PC-9 (cell line): ENCODE results near the gene RAB22A. TPM values are rescaled to one million over a fixed set of nuclear protein-coding genes. Genes with fewer than 3 reads are reported as not detected.

ENCODE experiments used
- BruUV-seq: library from RNA; stranded (reverse); fragments of 400-500 nt; replicated peaks from 2 replicates; lab custom pipeline; 2021; lab: Mats Ljungman, UMichigan
- CTCF ChIA-PET: fragments of 300-600 bp; sonication (Branson Sonifier 250); formaldehyde crosslinking; loops from one replicate; lab custom pipeline; 2022; ENCODE audit warnings: antibody characterized with exemption; lab: Charles Lee
- POLR2A ChIA-PET: fragments of 300-600 bp; sonication (Branson Sonifier 250); formaldehyde crosslinking; loops from one replicate; lab custom pipeline; 2022; ENCODE audit warnings: antibody characterized with exemption; ENCODE audit not compliant: unreplicated experiment; lab: Charles Lee
- DNase-seq, 2 experiments: peaks; one replicate each; pipeline versions ENCODE4 v3.0.0 to v3.0.0-alpha.2; 2015 to 2022; ENCODE audit warnings: mixed read lengths in 1 of 2
- H2AFZ ChIP-seq: fragments of 200-600 bp; sonication (generic); 2 replicates; pipeline ENCODE4 v1.8.1; 2017; ENCODE audit warnings: antibody characterized with exemption
- H3F3A ChIP-seq: fragments of 200-600 bp; sonication (generic); 2 replicates; pipeline ENCODE4 v1.8.1; 2017; ENCODE audit warnings: antibody characterized with exemption, mild to moderate bottlenecking, low read depth; ENCODE audit not compliant: insufficient read depth
- H3K27ac ChIP-seq: fragments of 200-600 bp; sonication (generic); 2 replicates; pipeline ENCODE4 v1.6.1; 2016; ENCODE audit warnings: mixed run types
- H3K27me3 ChIP-seq: fragments of 200-600 bp; sonication (generic); 2 replicates; pipeline ENCODE4 v1.6.1; 2016; ENCODE audit warnings: low read depth, mixed run types; ENCODE audit not compliant: insufficient read depth
- H3K36me3 ChIP-seq: fragments of 200-600 bp; sonication (generic); 2 replicates; pipeline ENCODE4 v1.6.1; 2016; ENCODE audit warnings: low read depth, mixed run types
- H3K4me1 ChIP-seq: fragments of 200-600 bp; sonication (generic); replicated peaks from 2 replicates; pipeline ENCODE4 v1.6.1; 2016; ENCODE audit warnings: mixed run types; ENCODE audit not compliant: insufficient read depth
- H3K4me2 ChIP-seq: fragments of 200-600 bp; sonication (generic); 2 replicates; pipeline ENCODE4 v1.6.1; 2017; ENCODE audit warnings: mixed run types
- H3K4me3 ChIP-seq: fragments of 200-600 bp; sonication (generic); 2 replicates; pipeline ENCODE4 v1.6.1; 2016; ENCODE audit warnings: mixed run types
- H3K79me2 ChIP-seq: fragments of 200-600 bp; sonication (generic); 2 replicates; pipeline ENCODE4 v1.6.1; 2017; ENCODE audit warnings: low read depth, mixed run types
- H3K9me2 ChIP-seq: fragments of 200-600 bp; sonication (generic); 2 replicates; pipeline ENCODE4 v1.8.1; 2017; ENCODE audit warnings: mild to moderate bottlenecking; ENCODE audit not compliant: insufficient read depth
- H3K9me3 ChIP-seq: fragments of 200-600 bp; sonication (generic); 2 replicates; pipeline ENCODE4 v1.8.1; 2016; ENCODE audit warnings: low read depth; ENCODE audit not compliant: insufficient read depth
- H4K20me1 ChIP-seq: fragments of 200-600 bp; sonication (generic); 2 replicates; pipeline ENCODE4 v1.8.1; 2017; ENCODE audit not compliant: insufficient read depth
- EZH2 ChIP-seq: fragments of 200-600 bp; sonication (generic); IDR thresholded peaks from 2 replicates; pipeline ENCODE4 v1.8.0; 2017; ENCODE audit warnings: antibody characterized with exemption, low read depth
- intact Hi-C: fragments of 100-400 bp; cut with micrococcal nuclease; formaldehyde crosslinking; loops from one replicate; pipeline ENCODE4 v1.10.0; 2022; ENCODE audit not compliant: unreplicated experiment
- total RNA-seq: library from RNA; stranded (reverse); gene quantifications from 2 replicates; pipeline ENCODE4 v1.2.3, GENCODE V29; 2021
- TF ChIP-seq, protein P1 (sequence below): fragments of 200-600 bp; sonication (generic); conservative IDR thresholded peaks from 2 replicates; pipeline ENCODE4 v1.6.1; 2017; ENCODE audit warnings: mixed run types, antibody characterized with exemption, mild to moderate bottlenecking, moderate library complexity

The RAB22A gene
- total RNA-seq, 1 experiment from 2014 or later, result 28.9 TPM

DNA sequence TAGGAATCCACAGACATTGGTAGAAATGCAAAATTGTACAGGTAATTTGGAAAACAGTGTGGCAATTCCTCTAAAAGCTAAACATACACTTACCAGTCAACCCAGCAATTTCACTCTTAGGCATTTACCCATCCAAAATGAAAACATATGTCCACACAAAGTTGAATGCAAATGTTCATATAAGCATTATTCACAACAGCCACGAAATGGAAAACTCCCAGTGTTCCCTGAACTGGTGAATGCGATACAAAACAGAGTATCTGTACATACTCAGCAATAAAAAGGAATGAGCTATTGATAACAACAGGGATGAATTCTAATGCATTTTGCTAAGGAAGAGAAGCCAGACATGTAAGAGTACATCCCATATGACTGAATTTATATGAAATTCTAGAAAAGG, 32.4 kb upstream of the RAB22A start:
- H3K9me2 ChIP-seq, result no peaks in the 10 kb centered on the region
- 0 out of 2 replicates have a peak, but pooled peaks cover 5% of the 10 kb centered on the region for H3K79me2 ChIP-seq
- H3F3A ChIP-seq, result no peaks in the 10 kb centered on the region
- no peaks in the 10 kb centered on the region for H4K20me1 ChIP-seq
- ChIA-PET CTCF (no interaction called here), POLR2A (no interaction called here)
- no peaks in the 10 kb centered on the region for H3K27me3 ChIP-seq
- H3K4me1 ChIP-seq, result no peaks in the 10 kb centered on the region
- intact Hi-C loops, result no loop called here
- DNase-seq, result no peak
- no peak overlapping the region for H2AFZ ChIP-seq
- no peak overlapping the region for H3K27ac ChIP-seq
- H3K4me2 ChIP-seq, result no peak overlapping the region
- no TSS peak for BruUV-seq
- TF ChIP-seq, protein P1, sequence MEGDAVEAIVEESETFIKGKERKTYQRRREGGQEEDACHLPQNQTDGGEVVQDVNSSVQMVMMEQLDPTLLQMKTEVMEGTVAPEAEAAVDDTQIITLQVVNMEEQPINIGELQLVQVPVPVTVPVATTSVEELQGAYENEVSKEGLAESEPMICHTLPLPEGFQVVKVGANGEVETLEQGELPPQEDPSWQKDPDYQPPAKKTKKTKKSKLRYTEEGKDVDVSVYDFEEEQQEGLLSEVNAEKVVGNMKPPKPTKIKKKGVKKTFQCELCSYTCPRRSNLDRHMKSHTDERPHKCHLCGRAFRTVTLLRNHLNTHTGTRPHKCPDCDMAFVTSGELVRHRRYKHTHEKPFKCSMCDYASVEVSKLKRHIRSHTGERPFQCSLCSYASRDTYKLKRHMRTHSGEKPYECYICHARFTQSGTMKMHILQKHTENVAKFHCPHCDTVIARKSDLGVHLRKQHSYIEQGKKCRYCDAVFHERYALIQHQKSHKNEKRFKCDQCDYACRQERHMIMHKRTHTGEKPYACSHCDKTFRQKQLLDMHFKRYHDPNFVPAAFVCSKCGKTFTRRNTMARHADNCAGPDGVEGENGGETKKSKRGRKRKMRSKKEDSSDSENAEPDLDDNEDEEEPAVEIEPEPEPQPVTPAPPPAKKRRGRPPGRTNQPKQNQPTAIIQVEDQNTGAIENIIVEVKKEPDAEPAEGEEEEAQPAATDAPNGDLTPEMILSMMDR, result no peak
- TF ChIP-seq EZH2, result no peak
- H3K9me3 ChIP-seq, result peaks cover 9% of the 10 kb centered on the region; the same call in 1 of the 2 replicates
- H3K4me3 ChIP-seq, result no peak overlapping the region
- H3K36me3 ChIP-seq, result no peaks in the 10 kb centered on the region

DNA sequence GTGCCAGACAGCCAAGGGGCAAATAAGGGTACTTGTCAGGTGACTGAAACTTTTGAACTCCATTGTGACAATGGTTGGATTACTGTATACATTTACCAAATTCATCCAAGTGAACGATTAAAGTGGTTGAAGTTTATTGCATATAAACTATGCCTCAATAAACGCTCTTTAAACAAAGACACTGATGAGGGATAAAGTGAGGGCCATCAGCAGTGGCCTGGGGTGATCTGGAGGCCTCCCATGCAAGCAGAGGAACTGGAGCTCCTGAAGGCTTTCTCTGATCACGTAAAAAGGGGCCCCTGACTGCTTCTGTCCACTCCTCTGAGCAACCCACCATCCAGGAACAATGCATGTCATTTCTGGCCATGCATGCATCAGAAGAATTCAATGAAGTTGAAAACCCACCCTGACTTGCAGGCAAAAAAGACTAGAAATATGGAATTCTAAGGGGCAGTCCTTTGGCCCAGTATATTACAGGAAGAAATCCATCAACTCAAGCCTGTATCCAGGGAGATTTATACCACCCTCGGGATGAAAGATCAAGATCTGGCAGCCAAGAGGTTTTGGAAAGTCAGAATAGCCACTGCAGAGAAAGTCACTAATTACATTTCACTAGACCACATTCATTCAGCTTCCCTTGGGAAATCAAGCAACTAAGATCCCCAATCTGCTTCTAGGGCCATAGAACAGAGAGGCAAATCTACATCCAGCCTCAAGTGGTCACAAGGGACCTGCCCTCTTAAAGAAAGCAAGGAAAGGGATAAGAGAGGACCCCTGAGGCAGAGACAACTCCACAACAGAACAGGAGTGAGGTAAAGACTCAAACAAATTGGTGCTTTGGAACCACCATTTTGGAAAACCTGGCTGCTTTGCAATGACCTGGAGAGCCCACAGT, 31.7 kb upstream of the RAB22A start:
- H3K9me2 ChIP-seq, result no peaks in the 10 kb centered on the region
- H3K27me3 ChIP-seq, result no peaks in the 10 kb centered on the region
- intact Hi-C loops, result no loop called here
- peaks cover 9% of the 10 kb centered on the region; the same call in 1 of the 2 replicates for H3K9me3 ChIP-seq
- CTCF ChIA-PET, result interaction anchor here (0.5 kb wide), 2 partner anchors 11 to 43 kb away, joined by 3 to 4 read pairs; no protein-coding TSS in a partner anchor
- no peaks in the 10 kb centered on the region for H3K36me3 ChIP-seq
- H3K27ac ChIP-seq, result no peak overlapping the region
- H3K4me3 ChIP-seq, result no peak overlapping the region
- H3K79me2 ChIP-seq, result 0 out of 2 replicates have a peak, but pooled peaks cover 5% of the 10 kb centered on the region
- no TSS peak for BruUV-seq
- no peak overlapping the region for H2AFZ ChIP-seq
- H4K20me1 ChIP-seq, result no peaks in the 10 kb centered on the region
- no peaks in the 10 kb centered on the region for H3K4me1 ChIP-seq
- H3F3A ChIP-seq, result no peaks in the 10 kb centered on the region
- no peak overlapping the region for H3K4me2 ChIP-seq
- DNase-seq, result no peak
- TF ChIP-seq, protein P1, result no peak
- no peak for TF ChIP-seq EZH2
- POLR2A ChIA-PET, result no interaction called here

DNA sequence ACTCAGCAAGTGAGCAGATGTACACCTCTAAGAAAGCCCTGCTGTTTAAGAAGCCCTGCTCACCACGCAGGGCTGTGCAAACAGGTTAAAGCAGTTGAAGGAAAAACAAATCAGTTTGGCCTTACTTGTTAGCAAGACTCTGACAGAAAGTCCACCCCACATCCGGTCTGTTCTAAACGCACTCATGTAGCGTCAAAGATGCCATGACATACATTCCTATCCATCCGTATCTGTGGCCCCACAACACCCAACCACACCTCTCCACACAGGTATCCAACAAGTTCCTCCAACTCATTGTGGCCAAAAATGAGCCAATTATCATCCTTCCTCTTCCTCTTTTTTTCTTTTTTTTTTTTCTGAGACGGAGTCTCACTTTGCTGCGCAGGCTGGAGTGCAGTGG, 22.8 kb upstream of the RAB22A start:
- no peaks in the 10 kb centered on the region for H3K36me3 ChIP-seq
- H2AFZ ChIP-seq, result no peak overlapping the region
- ChIA-PET POLR2A (no interaction called here), CTCF (no interaction called here)
- no peaks in the 10 kb centered on the region for H3K4me1 ChIP-seq
- no peaks in the 10 kb centered on the region for H3F3A ChIP-seq
- no peak overlapping the region for H3K4me3 ChIP-seq
- DNase-seq, result no peak
- no peak for TF ChIP-seq EZH2
- TF ChIP-seq, protein P1, result no peak
- H3K4me2 ChIP-seq, result no peak overlapping the region
- intact Hi-C loops, result no loop called here
- no peaks in the 10 kb centered on the region for H3K27me3 ChIP-seq
- BruUV-seq, result no TSS peak
- H3K79me2 ChIP-seq, result no peaks in the 10 kb centered on the region
- H3K27ac ChIP-seq, result no peak overlapping the region
- H3K9me3 ChIP-seq, result no peaks in the 10 kb centered on the region
- no peaks in the 10 kb centered on the region for H3K9me2 ChIP-seq
- no peaks in the 10 kb centered on the region for H4K20me1 ChIP-seq
